ENCODE data around the gene PRIMA1.

PRIMA1 gene

GRCh38 chr14:93753647-93754046 is 34.6 kb downstream of the PRIMA1 start:
- no peaks in the 10 kb centered on the region for H3K36me3 Mint-ChIP-seq
- CTCF ChIA-PET = interaction anchor here (0.7 kb wide), 1 partner anchor 12 kb away, joined by 4 read pairs; no protein-coding TSS in a partner anchor

DNA sequence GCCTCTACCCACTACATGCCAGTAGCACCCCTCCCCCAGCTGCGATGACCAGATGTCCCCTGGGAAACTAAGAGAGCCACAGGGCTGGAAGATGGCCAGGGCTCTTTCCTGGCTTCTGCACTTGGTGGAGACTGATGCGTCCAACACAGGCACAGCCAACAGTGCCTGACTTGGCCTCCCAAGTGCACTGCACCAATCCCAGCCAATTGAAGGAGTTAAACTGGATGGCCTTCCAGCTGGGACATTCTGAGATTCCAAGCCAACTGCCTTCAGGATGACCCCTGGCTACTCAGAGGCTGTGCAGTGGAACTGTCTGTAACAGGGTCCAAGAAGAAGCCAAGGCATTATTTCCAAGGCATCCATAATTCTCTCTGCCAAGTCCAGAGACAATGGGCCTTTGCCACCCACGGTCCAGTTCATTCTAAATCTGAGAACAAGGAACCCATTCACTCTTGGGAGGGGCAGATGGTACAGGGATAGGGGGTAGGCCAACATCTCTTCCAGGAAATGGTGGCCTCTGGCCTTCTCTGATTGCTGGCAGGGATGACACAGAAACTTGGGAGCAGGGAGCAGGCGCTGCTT is 35.2 kb downstream of the PRIMA1 start:
- H3K27me3 Mint-ChIP-seq = peaks cover 7% of the 10 kb centered on the region
- CTCF ChIA-PET = no interaction called here
- no peaks in the 10 kb centered on the region for H3K4me1 Mint-ChIP-seq
- DNase-seq = no peak
- H3K4me3 Mint-ChIP-seq = no peak overlapping the region
- no peak overlapping the region for H3K27ac Mint-ChIP-seq
- H3K36me3 Mint-ChIP-seq = no peaks in the 10 kb centered on the region
- no peaks in the 10 kb centered on the region for H3K9me3 Mint-ChIP-seq

More at GRCh38 chr14:93753647-93754046, 34.6 kb downstream of the PRIMA1 start:
- no peak for DNase-seq
- Mint-ChIP-seq H3K27me3 (peaks cover 7% of the 10 kb centered on the region), H3K27ac (no peak overlapping the region), H3K4me3 (no peak overlapping the region), H3K9me3 (no peaks in the 10 kb centered on the region), H3K4me1 (no peaks in the 10 kb centered on the region)

DNA sequence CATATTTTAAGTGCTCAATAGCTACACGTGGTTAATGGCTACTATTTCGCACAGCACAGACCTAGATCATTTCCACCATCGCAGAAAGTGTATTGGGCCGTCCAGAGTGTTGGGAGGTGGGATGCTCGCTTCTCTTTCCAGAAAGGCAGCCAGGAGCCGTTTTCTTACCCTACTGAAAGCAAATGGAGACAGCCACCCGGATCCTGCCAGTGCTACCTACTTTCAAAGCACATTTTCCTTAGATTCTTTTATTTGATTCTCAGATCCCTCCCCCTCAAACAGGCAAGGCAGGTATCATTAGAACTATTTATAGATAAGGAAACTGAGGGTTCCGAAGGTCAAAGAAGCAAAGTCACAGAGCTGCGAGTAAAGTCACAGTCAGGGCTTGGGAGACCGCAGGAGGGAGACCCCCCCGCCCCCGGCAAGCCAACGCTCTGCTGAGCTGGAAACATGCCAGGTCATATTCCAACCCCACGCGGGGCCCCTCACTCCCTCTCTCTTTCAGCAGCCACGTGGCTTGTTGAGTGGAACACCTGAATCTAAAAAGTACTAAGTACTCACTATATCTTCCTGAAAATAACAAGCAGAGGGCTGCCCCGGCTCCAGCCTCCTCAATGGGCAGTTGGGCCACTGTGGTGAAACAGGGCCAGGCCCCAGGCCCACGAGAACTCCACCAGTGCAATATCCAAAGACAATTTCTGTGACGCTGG is 36.2 kb downstream of the PRIMA1 start:
- H3K36me3 Mint-ChIP-seq = no peaks in the 10 kb centered on the region
- H3K27me3 Mint-ChIP-seq = peaks cover 4% of the 10 kb centered on the region
- CTCF ChIA-PET = no interaction called here
- H3K4me3 Mint-ChIP-seq = no peak overlapping the region
- no peak overlapping the region for H3K27ac Mint-ChIP-seq
- no peaks in the 10 kb centered on the region for H3K9me3 Mint-ChIP-seq
- no peak for DNase-seq
- no peaks in the 10 kb centered on the region for H3K4me1 Mint-ChIP-seq

GRCh38 chr14:93749076-93749420 is 39.2 kb downstream of the PRIMA1 start:
- no peak overlapping the region for H3K27ac Mint-ChIP-seq

GRCh38 chr14:93748208-93749075 is 39.8 kb downstream of the PRIMA1 start:
- no peak for DNase-seq
- peaks cover 4% of the 10 kb centered on the region for H3K27me3 Mint-ChIP-seq
- no peaks in the 10 kb centered on the region for H3K4me1 Mint-ChIP-seq
- no peak overlapping the region for H3K27ac Mint-ChIP-seq
- no peak overlapping the region for H3K4me3 Mint-ChIP-seq
- H3K36me3 Mint-ChIP-seq = no peaks in the 10 kb centered on the region
- CTCF ChIA-PET = no interaction called here
- H3K9me3 Mint-ChIP-seq = no peaks in the 10 kb centered on the region

More at GRCh38 chr14:93749076-93749420, 39.2 kb downstream of the PRIMA1 start:
- DNase-seq = no peak
- CTCF ChIA-PET = no interaction called here
- Mint-ChIP-seq H3K4me3 (no peak overlapping the region), H3K27me3 (peaks cover 4% of the 10 kb centered on the region), H3K9me3 (no peaks in the 10 kb centered on the region), H3K4me1 (no peaks in the 10 kb centered on the region), H3K36me3 (no peaks in the 10 kb centered on the region)

- Mint-ChIP-seq H3K4me1 (no peaks in the 10 kb centered on the region), H3K27ac (no peak overlapping the region), H3K4me3 (no peak overlapping the region), H3K9me3 (no peaks in the 10 kb centered on the region), H3K27me3 (peaks cover 5% of the 10 kb centered on the region), H3K36me3 (no peaks in the 10 kb centered on the region)
- no peak for DNase-seq
- CTCF ChIA-PET = no interaction called here
Measured at GRCh38 chr14:93747560-93747959, 40.7 kb downstream of the PRIMA1 start.

DNA sequence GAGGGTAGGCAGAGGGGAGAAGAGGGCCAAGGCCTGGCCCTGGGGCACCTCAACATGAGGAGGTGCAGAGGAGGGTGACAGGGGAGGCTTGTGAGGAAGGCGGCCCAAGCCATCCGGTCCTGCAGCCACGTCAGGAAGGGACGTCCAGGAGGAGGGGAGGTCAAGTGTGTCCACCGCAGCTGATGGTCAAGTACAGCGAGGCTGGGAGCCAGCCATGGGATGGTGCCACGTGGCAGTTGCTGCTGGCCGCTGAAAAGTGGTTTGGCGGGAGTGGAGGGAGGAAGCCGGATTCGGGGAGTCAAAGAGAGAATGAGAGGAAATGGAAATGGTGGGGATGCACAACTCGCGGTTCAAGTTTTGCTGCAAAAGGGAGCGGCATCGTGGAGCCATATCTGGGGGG is 41.2 kb downstream of the PRIMA1 start:
- CTCF ChIA-PET = no interaction called here
- H3K27me3 Mint-ChIP-seq = peaks cover 9% of the 10 kb centered on the region
- H3K4me1 Mint-ChIP-seq = no peaks in the 10 kb centered on the region
- no peaks in the 10 kb centered on the region for H3K9me3 Mint-ChIP-seq
- H3K27ac Mint-ChIP-seq = no peak overlapping the region
- no peak for DNase-seq
- H3K4me3 Mint-ChIP-seq = no peak overlapping the region
- H3K36me3 Mint-ChIP-seq = no peaks in the 10 kb centered on the region

DNA sequence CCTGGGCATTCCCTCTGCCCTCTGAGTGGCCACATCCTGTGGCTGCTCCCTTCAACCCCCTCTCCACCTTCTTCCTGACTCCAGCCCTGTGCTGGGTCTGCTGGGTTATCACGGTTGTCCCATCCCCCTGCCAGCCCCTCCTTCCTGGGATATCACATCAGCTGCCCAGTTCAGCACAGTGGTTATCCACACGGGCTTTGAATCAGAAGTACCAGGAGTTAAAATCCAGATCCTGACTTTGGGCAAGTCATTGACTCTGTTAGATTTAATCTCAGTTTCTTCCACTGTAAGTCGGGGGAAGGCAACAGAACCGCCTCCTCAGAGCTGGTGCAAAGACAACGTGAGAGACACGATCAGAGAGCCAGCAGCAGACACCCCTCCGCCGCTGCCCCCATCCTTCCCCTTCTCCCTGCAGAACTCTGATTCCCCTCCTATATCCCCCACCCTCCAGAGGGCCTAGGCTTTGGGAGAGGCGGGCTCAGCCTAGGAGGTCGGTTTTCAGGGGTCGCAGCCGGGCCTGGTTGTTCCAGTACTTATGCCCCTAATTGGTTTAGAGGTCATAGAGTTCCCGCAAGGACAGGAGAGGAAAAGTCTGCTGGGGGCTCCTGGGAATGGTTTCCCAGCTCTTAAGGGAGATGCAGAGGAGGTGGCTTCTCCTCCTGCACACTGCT is 42.5 kb downstream of the PRIMA1 start:
- peaks cover 10% of the 10 kb centered on the region for H3K27me3 Mint-ChIP-seq

DNA sequence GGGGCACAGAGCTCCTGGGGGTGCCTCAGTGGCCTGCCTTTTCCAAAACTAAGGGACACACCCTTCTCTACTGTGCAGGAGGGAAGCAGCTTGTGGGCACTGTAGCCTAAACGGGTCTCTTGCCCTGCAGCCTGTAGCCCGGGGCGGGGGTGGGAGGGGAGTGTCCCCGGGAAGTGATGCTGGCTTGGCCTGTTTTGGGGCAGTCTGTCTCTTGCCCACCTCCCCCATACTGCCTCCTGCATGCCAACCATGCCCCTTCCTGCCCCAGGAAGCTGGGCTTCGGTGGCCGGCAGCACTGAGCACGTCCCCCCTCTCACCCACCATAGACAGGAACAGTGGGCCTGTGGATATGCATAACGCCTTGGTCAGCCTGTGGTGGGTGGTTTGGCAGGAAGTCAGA is 43.4 kb downstream of the PRIMA1 start:
- Mint-ChIP-seq H3K4me1 (no peaks in the 10 kb centered on the region), H3K9me3 (no peaks in the 10 kb centered on the region), H3K27ac (no peak overlapping the region), H3K27me3 (peaks cover 15% of the 10 kb centered on the region), H3K4me3 (no peak overlapping the region), H3K36me3 (no peaks in the 10 kb centered on the region)
- DNase-seq = no peak
- CTCF ChIA-PET = no interaction called here

More for the DNA sequence above, 42.5 kb downstream of the PRIMA1 start:
- DNase-seq = no peak
- Mint-ChIP-seq H3K4me3 (no peak overlapping the region), H3K9me3 (no peaks in the 10 kb centered on the region), H3K27ac (no peak overlapping the region), H3K4me1 (no peaks in the 10 kb centered on the region), H3K36me3 (no peaks in the 10 kb centered on the region)
- CTCF ChIA-PET = no interaction called here

DNA sequence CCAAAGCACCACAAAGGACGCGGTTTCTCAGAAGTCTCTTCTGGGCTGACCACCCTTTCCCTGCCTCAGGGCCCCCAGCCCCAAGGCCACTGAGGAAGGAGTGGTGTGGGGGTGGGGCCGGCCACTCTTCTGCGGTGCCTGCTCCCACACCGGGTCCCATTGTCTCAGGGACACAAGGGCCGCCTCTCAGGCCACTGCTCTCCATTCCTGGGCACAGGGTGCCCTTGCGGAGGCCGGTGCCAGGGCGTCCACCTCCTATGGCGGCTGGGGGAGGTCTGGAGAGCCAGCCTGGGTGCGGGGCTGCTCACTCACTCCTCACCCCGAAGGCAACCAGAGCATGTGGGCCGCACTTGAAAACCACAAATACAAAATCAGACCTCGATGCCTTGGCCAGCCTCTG is 44.1 kb downstream of the PRIMA1 start:
- CTCF ChIA-PET = no interaction called here
- Mint-ChIP-seq H3K27me3 (peaks cover 15% of the 10 kb centered on the region), H3K27ac (no peak overlapping the region), H3K4me3 (no peak overlapping the region), H3K36me3 (no peaks in the 10 kb centered on the region), H3K9me3 (no peaks in the 10 kb centered on the region), H3K4me1 (no peaks in the 10 kb centered on the region)
- no peak for DNase-seq

DNA sequence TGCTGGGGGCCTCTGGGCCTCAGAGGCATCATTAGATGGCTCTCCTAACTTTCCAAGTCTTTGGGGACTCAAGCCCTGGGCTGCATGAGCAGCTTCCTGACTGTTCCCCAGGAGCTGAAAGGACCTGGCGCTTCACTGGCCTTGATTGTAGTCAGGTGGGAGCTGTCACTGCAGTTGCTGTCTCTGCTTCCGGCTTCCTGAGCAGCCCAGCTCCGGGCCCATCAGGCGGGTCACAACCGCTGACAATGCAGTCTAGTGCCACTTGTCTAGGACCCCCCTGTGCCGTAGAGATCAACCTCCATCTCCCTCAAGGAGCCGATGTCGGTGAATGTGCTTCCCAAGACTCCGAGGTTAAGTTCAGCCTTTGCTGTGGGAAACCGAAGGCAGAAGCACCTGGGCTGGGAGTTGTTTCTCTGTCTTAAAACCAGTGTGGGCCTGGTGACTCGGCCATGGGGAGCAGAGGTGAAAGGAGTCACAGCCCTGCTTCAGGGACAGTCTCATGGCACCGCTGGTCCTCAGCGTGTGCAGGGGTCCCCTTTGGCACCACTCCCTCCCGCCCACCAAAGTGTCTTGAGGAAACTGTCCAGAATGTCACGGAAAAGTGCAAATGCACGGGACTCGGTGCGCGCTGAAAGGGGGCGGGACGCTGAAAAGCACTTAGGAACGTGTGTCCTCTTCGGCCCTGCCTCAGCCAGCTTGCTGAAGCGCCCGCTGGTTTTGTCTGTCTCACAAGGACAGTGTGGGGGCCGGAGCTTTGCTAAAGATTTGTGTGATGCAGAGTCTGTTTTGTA is 44.8 kb downstream of the PRIMA1 start:
- Mint-ChIP-seq H3K27ac (no peak overlapping the region), H3K36me3 (no peaks in the 10 kb centered on the region), H3K4me1 (no peaks in the 10 kb centered on the region), H3K27me3 (peaks cover 15% of the 10 kb centered on the region), H3K4me3 (no peak overlapping the region), H3K9me3 (no peaks in the 10 kb centered on the region)
- CTCF ChIA-PET = no interaction called here
- no peak for DNase-seq

GRCh38 chr14:93742761-93743160 is 45.5 kb downstream of the PRIMA1 start:
- Mint-ChIP-seq H3K4me1 (no peaks in the 10 kb centered on the region), H3K9me3 (no peaks in the 10 kb centered on the region), H3K36me3 (no peaks in the 10 kb centered on the region), H3K27ac (no peak overlapping the region), H3K27me3 (peaks cover 19% of the 10 kb centered on the region), H3K4me3 (no peak overlapping the region)
- CTCF ChIA-PET = no interaction called here
- DNase-seq = no peak

DNA sequence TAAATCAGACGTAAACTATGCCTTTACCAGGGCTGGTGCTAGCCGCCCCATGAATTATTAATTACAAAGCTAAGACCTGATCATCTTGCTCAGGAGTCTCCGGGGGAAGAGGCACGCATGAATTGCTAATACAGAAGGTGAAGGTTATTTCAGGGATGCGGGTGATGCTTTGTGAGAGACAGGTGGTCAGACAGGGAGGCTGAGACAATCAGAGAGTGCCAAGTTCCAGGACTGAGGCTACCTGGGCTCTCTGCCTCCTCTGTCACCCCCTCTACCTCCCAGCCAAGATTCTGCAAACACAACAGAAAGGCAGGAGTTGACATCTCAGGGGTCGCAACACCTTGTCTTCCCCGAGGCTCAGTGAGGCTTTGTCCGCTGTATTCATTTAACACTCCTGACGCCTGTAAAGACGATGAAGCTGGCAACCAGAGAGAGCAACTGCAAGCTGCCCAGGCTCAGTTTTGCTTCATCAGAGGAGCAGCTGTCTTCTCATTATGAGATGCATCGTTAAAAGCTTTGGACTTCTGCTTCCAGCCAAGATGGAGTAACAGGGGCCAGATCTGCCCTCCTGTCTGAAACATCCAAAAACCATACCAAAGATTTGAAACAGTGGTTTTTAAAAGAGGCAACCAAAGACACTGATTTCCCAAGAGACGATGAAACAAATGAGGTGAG is 46.6 kb downstream of the PRIMA1 start:
- DNase-seq = no peak
- no peaks in the 10 kb centered on the region for H3K36me3 Mint-ChIP-seq
- no peak overlapping the region for H3K4me3 Mint-ChIP-seq
- H3K9me3 Mint-ChIP-seq = no peaks in the 10 kb centered on the region
- H3K27me3 Mint-ChIP-seq = peaks cover 19% of the 10 kb centered on the region
- CTCF ChIA-PET = no interaction called here
- no peak overlapping the region for H3K27ac Mint-ChIP-seq
- H3K4me1 Mint-ChIP-seq = no peaks in the 10 kb centered on the region

All from activated naive CD4-positive, alpha-beta T cell treated with anti-CD3 and anti-CD28 coated beads, Interleukin-2, amount 10 ng/mL, durations not matched to agents 7 days and 5 days (primary cell).